ENCODE data around the gene PRPF8.

PRPF8 gene

DNA sequence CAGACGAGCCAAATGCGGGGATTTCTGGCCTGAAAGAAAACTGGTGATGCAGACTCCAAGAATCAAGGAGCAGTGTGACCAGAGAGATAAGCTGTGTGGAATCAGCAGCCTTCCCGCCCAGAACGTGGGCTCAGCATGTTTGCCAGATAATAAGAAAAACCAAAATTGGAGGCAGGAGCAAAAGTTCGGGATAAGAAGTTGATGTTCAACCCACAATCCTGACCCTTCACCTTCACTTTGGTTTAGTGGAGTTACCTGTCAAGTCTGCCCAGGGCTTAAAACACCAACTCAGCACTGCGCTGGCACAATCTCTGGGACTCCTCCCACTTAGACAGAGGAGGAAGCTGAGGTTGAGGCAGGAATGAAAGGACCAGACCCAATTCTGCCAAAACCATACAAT lies 59.1 kb downstream of the PRPF8 start:
- no peak for DNase-seq (ENCODE audit: low read depth)
- no peak overlapping the region for H3K4me3 ChIP-seq (ENCODE audit: low read length)
- TF ChIP-seq, protein P1, sequence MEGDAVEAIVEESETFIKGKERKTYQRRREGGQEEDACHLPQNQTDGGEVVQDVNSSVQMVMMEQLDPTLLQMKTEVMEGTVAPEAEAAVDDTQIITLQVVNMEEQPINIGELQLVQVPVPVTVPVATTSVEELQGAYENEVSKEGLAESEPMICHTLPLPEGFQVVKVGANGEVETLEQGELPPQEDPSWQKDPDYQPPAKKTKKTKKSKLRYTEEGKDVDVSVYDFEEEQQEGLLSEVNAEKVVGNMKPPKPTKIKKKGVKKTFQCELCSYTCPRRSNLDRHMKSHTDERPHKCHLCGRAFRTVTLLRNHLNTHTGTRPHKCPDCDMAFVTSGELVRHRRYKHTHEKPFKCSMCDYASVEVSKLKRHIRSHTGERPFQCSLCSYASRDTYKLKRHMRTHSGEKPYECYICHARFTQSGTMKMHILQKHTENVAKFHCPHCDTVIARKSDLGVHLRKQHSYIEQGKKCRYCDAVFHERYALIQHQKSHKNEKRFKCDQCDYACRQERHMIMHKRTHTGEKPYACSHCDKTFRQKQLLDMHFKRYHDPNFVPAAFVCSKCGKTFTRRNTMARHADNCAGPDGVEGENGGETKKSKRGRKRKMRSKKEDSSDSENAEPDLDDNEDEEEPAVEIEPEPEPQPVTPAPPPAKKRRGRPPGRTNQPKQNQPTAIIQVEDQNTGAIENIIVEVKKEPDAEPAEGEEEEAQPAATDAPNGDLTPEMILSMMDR (conservative IDR thresholded peaks at IDR 0.05; ENCODE audit: low read depth, low read length), result no peak

DNA sequence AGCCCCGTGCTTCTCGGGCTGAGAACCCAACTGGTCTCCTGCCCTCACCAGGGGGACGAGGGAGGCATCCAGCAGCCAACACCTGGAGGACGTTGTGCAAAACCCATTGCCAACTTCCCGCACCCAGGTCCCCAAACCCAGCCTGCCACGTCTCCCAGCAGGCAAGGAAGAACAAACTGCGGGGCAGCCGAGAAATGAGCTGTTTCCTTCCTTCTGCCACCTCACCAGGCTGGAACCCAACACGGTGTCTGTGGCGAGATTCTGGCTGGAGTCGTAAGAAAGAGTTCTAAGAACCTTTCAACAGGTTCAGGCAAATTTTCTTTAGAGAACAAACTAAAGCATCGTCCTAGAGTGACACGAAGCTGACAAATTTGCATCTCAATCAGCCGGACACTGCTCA lies 59.6 kb downstream of the PRPF8 start:
- no peak for DNase-seq (ENCODE audit: low read depth)
- no peak overlapping the region for H3K4me3 ChIP-seq (ENCODE audit: low read length)
- TF ChIP-seq, protein P1 (conservative IDR thresholded peaks at IDR 0.05; ENCODE audit: low read depth, low read length), result no peak

DNA sequence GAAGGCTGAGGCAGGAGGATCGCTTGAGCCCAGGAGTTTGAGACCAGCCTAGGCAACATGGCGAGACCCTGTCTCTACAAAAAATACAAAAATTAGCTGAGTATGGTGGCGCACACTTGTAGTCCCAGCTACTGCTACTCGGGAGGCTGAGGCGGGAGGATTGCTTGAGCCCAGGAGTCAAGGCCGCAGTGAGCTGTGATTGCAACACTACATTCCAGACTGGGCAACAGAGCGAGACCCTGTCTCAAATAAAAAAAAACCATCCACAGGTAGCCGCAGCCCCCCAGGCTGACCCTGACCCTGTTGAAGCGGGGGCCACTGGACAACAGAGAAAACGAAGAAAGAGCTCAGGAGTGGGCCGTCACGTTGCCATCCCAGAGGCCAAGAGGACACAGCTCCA lies 60.0 kb downstream of the PRPF8 start:
- TF ChIP-seq, protein P1 (conservative IDR thresholded peaks at IDR 0.05; ENCODE audit: low read depth, low read length), result no peak
- DNase-seq (ENCODE audit: low read depth), result no peak
- no peak overlapping the region for H3K4me3 ChIP-seq (ENCODE audit: low read length)

DNA sequence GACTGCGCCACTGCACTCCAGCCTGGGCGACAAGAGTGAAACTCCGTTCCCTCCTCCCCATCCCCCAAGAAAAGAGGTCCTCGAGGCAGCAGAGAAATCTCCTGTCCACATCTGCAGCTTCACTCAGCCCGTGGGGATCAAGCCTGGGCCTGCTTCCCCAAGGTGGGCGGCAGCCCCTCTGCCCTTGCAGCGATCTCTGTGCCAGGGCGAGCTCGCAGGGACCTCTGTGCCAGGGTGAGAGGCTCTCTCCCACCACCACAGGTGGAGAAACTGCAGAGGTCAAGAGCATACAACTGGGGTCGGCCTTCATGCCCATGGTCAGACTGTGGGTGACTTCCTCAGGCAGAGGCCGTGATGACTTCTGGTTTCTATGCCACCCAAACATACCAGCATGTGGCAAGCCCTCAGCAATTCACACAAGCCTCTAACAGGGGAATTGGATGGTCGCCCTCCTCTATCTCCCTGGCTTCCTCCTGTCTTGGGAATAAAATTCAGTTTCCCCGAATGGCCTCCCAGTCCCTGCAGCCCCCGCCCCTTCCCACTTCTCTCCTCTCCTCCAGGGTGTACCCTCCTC lies 61.5 kb downstream of the PRPF8 start:
- DNase-seq (ENCODE audit: low read depth), result no peak
- H3K4me3 ChIP-seq (ENCODE audit: low read length), result no peak overlapping the region
- TF ChIP-seq, protein P1 (conservative IDR thresholded peaks at IDR 0.05; ENCODE audit: low read depth, low read length), result no peak

DNA sequence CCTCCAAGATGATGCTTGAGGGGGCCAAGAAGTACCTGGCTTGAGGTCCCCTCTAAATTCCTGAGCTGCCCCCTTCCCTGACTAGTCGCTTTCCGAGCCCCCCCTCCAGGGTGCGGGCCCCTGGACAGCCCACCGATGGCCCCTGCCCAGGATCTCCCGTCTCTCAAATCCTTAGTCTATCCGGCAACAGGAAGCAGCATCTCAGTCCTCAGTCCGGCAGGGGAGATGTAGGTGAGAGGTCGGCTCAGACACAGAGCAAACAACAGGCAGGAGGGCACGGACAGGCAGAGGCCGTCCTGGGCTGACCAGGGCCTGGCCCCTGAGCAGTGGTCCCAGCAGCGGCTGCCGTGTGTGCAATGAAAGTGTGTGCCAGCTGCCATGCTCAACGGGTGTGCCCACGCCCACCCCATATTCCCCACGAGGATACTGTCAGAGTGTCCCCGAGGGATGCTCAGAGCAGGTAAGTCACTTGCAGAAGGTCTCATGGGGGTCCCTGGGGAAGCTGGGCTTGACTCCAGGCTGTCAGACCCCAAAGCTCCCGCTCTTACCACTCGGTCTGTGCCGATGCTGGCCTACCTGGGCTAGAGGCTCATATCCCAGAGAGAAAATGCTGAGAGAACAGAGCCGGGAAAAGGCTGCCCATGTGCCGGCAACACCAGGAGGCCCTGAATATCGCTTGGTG lies 63.3 kb downstream of the PRPF8 start:
- DNase-seq (ENCODE audit: low read depth), result no peak
- TF ChIP-seq, protein P1 (conservative IDR thresholded peaks at IDR 0.05; ENCODE audit: low read depth, low read length), result no peak
- H3K4me3 ChIP-seq (ENCODE audit: low read length), result no peak overlapping the region

DNA sequence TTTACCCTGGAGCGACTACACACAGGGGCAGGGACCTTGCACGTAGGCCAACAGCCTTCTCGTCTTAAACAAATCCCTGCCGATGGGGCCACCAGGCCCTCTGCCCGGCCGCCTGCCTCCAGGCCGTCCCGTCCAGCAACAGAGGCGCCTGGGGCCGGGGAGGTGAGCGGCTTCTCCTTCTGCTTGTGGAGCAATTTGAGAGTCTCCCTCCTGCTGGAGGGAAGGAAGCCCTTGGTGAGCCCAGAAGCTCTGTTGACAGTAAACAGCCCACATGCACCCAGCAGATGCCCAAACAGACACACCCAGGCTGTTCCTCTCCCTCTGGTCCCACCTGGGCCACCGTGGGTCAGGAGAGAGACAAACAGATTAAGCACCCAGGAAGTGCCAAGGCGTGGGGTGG lies 64.2 kb downstream of the PRPF8 start:
- TF ChIP-seq, protein P1 (conservative IDR thresholded peaks at IDR 0.05; ENCODE audit: low read depth, low read length), result no peak
- DNase-seq (ENCODE audit: low read depth), result no peak
- no peak overlapping the region for H3K4me3 ChIP-seq (ENCODE audit: low read length)

DNA sequence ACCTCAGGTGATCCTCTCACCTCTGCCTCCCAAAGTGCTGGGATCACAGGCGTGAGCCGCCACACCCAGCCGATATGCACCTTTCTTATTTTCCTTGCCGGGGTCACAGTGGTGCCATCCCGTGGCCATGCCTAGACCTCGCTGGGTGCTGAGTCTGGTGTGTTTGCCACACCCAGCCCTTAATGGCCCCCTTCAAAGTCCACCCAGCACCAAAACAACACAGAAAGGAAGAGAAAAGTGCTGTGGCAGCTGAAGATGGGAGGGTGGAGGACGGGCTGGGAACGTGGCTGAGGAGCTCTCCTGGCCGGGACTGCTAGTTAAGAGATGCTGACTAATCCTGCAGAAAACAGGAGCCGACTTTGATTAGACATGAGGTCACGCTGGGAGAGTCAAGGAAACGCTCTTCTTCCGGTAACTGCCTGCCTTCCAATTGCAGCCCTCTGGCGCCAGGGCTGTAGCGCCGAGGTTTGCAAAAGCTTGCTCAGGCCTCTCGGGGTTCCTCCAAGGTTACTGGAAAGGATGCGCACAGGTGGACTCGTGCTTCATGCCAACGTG lies 67.0 kb downstream of the PRPF8 start:
- H3K4me3 ChIP-seq (ENCODE audit: low read length), result no peak overlapping the region
- TF ChIP-seq, protein P1 (conservative IDR thresholded peaks at IDR 0.05; ENCODE audit: low read depth, low read length), result no peak
- peak; percentile 31 for DNase-seq (ENCODE audit: low read depth)

Data from retinal pigment epithelial cell (primary cell).